Activated naive CD8-positive, alpha-beta T cell (primary cell): ENCODE data around the gene MRPS21.
"Not testable (repeated sequence)": the region's sequence is repeated elsewhere in the genome, so short reads cannot be mapped to it uniquely, and the experiment has no call there.

Source experiments
- H3K27ac Mint-ChIP-seq: one replicate; pipeline ENCODE4 v1.8.0; 2021; ENCODE audit warnings: mixed read lengths
- H3K27me3 Mint-ChIP-seq: one replicate; pipeline ENCODE4 v1.8.0; 2021; ENCODE audit warnings: mixed read lengths
- H3K36me3 Mint-ChIP-seq: one replicate; pipeline ENCODE4 v1.8.0; 2021; ENCODE audit warnings: mixed read lengths
- H3K4me1 Mint-ChIP-seq: one replicate; pipeline ENCODE4 v1.8.0; 2021; ENCODE audit warnings: low read depth, mixed read lengths
- H3K4me3 Mint-ChIP-seq: one replicate; pipeline ENCODE4 v1.8.0; 2021; ENCODE audit warnings: mild to moderate bottlenecking, mixed read lengths
- H3K9me3 Mint-ChIP-seq: one replicate; pipeline ENCODE4 v1.8.0; 2021; ENCODE audit warnings: low read depth, mixed read lengths

Gene MRPS21

GRCh38 chr1:150302902-150303301 lies 9.2 kb downstream of the MRPS21 start:
- Mint-ChIP-seq H3K9me3 (no peaks in the 10 kb centered on the region), H3K4me1 (peaks cover 8% of the 10 kb centered on the region), H3K36me3 (peaks cover 3% of the 10 kb centered on the region), H3K27me3 (no peaks in the 10 kb centered on the region), H3K27ac (peak overlapping the region; percentile 4), H3K4me3 (no peak overlapping the region)

GRCh38 chr1:150308585-150308984 lies 14.9 kb downstream of the MRPS21 start:
- not testable (repeated sequence) for H3K9me3 Mint-ChIP-seq, H3K4me1 Mint-ChIP-seq, H3K27ac Mint-ChIP-seq, H3K27me3 Mint-ChIP-seq, H3K4me3 Mint-ChIP-seq, H3K36me3 Mint-ChIP-seq

GRCh38 chr1:150309758-150310508 lies 16.3 kb downstream of the MRPS21 start:
- peaks cover 5% of the 10 kb centered on the region for H3K36me3 Mint-ChIP-seq
- H3K9me3 Mint-ChIP-seq, result no peaks in the 10 kb centered on the region
- H3K27me3 Mint-ChIP-seq, result no peaks in the 10 kb centered on the region
- no peak overlapping the region for H3K27ac Mint-ChIP-seq
- no peak overlapping the region for H3K4me3 Mint-ChIP-seq
- no peaks in the 10 kb centered on the region for H3K4me1 Mint-ChIP-seq

GRCh38 chr1:150311762-150312161 lies 18.1 kb downstream of the MRPS21 start:
- Mint-ChIP-seq H3K4me1 (no peaks in the 10 kb centered on the region), H3K9me3 (no peaks in the 10 kb centered on the region), H3K27me3 (no peaks in the 10 kb centered on the region), H3K36me3 (peaks cover 5% of the 10 kb centered on the region), H3K4me3 (no peak overlapping the region), H3K27ac (no peak overlapping the region)

GRCh38 chr1:150314691-150315090 lies 21.0 kb downstream of the MRPS21 start:
- not testable (repeated sequence) for H3K27ac Mint-ChIP-seq, H3K9me3 Mint-ChIP-seq, H3K27me3 Mint-ChIP-seq, H3K36me3 Mint-ChIP-seq, H3K4me3 Mint-ChIP-seq, H3K4me1 Mint-ChIP-seq

- H3K36me3 Mint-ChIP-seq, result peaks cover 3% of the 10 kb centered on the region
- no peaks in the 10 kb centered on the region for H3K9me3 Mint-ChIP-seq
- H3K4me3 Mint-ChIP-seq, result peak overlapping the region; percentile 100
- peaks cover 31% of the 10 kb centered on the region for H3K4me1 Mint-ChIP-seq
- peak overlapping the region; percentile 100 for H3K27ac Mint-ChIP-seq
- H3K27me3 Mint-ChIP-seq, result no peaks in the 10 kb centered on the region
Measured at GRCh38 chr1:150320667-150320978, 27.0 kb downstream of the MRPS21 start.

- peak overlapping the region; percentile 100 for H3K27ac Mint-ChIP-seq
- H3K4me3 Mint-ChIP-seq, result peak overlapping the region; percentile 100
- H3K36me3 Mint-ChIP-seq, result peaks cover 5% of the 10 kb centered on the region
- H3K4me1 Mint-ChIP-seq, result peaks cover 41% of the 10 kb centered on the region
- no peaks in the 10 kb centered on the region for H3K27me3 Mint-ChIP-seq
- H3K9me3 Mint-ChIP-seq, result no peaks in the 10 kb centered on the region
Measured at GRCh38 chr1:150321826-150322166, 28.1 kb downstream of the MRPS21 start.

- peaks cover 5% of the 10 kb centered on the region for H3K36me3 Mint-ChIP-seq
- H3K27ac Mint-ChIP-seq, result peak overlapping the region; percentile 100
- no peaks in the 10 kb centered on the region for H3K27me3 Mint-ChIP-seq
- peaks cover 42% of the 10 kb centered on the region for H3K4me1 Mint-ChIP-seq
- no peaks in the 10 kb centered on the region for H3K9me3 Mint-ChIP-seq
- H3K4me3 Mint-ChIP-seq, result peak overlapping the region; percentile 100
Measured at GRCh38 chr1:150322310-150322709, 28.6 kb downstream of the MRPS21 start.

GRCh38 chr1:150332651-150333290 lies 39.1 kb downstream of the MRPS21 start:
- Mint-ChIP-seq H3K9me3 (no peaks in the 10 kb centered on the region), H3K36me3 (peaks cover 3% of the 10 kb centered on the region), H3K27ac (no peak overlapping the region), H3K4me1 (peaks cover 4% of the 10 kb centered on the region), H3K27me3 (no peaks in the 10 kb centered on the region), H3K4me3 (no peak overlapping the region)

- no peak overlapping the region for H3K4me3 Mint-ChIP-seq
- H3K27ac Mint-ChIP-seq, result no peak overlapping the region
- H3K4me1 Mint-ChIP-seq, result no peaks in the 10 kb centered on the region
- no peaks in the 10 kb centered on the region for H3K27me3 Mint-ChIP-seq
- H3K9me3 Mint-ChIP-seq, result no peaks in the 10 kb centered on the region
- peaks cover 9% of the 10 kb centered on the region for H3K36me3 Mint-ChIP-seq
Measured at GRCh38 chr1:150346316-150346715, 52.7 kb downstream of the MRPS21 start.

- H3K27ac Mint-ChIP-seq, result no peak overlapping the region
- no peaks in the 10 kb centered on the region for H3K27me3 Mint-ChIP-seq
- H3K9me3 Mint-ChIP-seq, result no peaks in the 10 kb centered on the region
- H3K4me3 Mint-ChIP-seq, result no peak overlapping the region
- H3K36me3 Mint-ChIP-seq, result peaks cover 7% of the 10 kb centered on the region
- no peaks in the 10 kb centered on the region for H3K4me1 Mint-ChIP-seq
Measured at GRCh38 chr1:150352866-150353265, 59.2 kb downstream of the MRPS21 start.
